H1 (cell line): ENCODE measurements around the gene TTR. TPM values are rescaled to one million over a fixed set of nuclear protein-coding genes. Genes with fewer than 3 reads are reported as not detected.

Source experiments
- CBX8 ChIP-seq: fragments of 300-800, 300-1000 bp; sonication (generic); IDR thresholded peaks from 2 replicates; pipeline ENCODE4 v1.7.1; 2016; ENCODE audit warnings: low read depth, low read length, borderline replicate concordance
- CREB1 ChIP-seq: IDR thresholded peaks from 2 replicates; pipeline ENCODE4 v1.6.1; 2012; ENCODE audit warnings: inconsistent platforms
- EP300 ChIP-seq, 2 experiments: IDR thresholded peaks; 1 replicate in 1 of 2; 2 replicates in 1 of 2; pipeline ENCODE4 v1.6.1; 2011 to 2012; ENCODE audit warnings: low read depth in 2 of 2, low read length in 2 of 2, mild to moderate bottlenecking in 2 of 2, borderline replicate concordance in 1 of 2, inconsistent platforms in 1 of 2, moderate library complexity in 1 of 2
- GABPA ChIP-seq: IDR thresholded peaks from 2 replicates; pipeline ENCODE4 v1.6.1; 2011; ENCODE audit warnings: mild to moderate bottlenecking, low read length, moderate library complexity, borderline replicate concordance; ENCODE audit not compliant: insufficient read depth
- HDAC2 ChIP-seq, 2 experiments: fragments of 300-600 bp in 1 of 2; sonication (generic) in 1 of 2; IDR thresholded peaks; 2 replicates each; pipeline ENCODE4 v1.6.1; 2011 to 2012; ENCODE audit warnings: low read depth in 2 of 2, low read length in 2 of 2, mild to moderate bottlenecking in 2 of 2, moderate library complexity in 2 of 2, borderline replicate concordance in 1 of 2, inconsistent platforms in 1 of 2
- KDM4A ChIP-seq: IDR thresholded peaks from one replicate; pipeline ENCODE4 v1.7.1; 2012; ENCODE audit warnings: low read depth, mild to moderate bottlenecking, moderate library complexity, low read length, inconsistent platforms; ENCODE audit not compliant: severe bottlenecking
- KDM5A ChIP-seq: fragments of 200-600 bp; IDR thresholded peaks from 2 replicates; pipeline ENCODE4 v1.7.1; 2012; ENCODE audit warnings: mild to moderate bottlenecking, low read length, inconsistent platforms, mixed read lengths
- PHF8 ChIP-seq: fragments of 200-600 bp; sonication (generic); conservative IDR thresholded peaks from 2 replicates; pipeline ENCODE4 v1.7.1; 2012; ENCODE audit warnings: low read depth, mild to moderate bottlenecking, inconsistent platforms, low read length, moderate library complexity
- POLR2A ChIP-seq, 2 experiments: IDR thresholded peaks; 1 replicate in 1 of 2; 2 replicates in 1 of 2; pipeline ENCODE4 v1.6.1; 2011; ENCODE audit warnings: low read depth in 2 of 2, low read length in 2 of 2, mild to moderate bottlenecking in 2 of 2; ENCODE audit errors: control extremely low read depth in 1 of 2
- POU5F1 ChIP-seq: IDR thresholded peaks from 2 replicates; pipeline ENCODE4 v1.6.1; 2011; ENCODE audit warnings: low read depth, mild to moderate bottlenecking, low read length, moderate library complexity
- RAD21 ChIP-seq, 2 experiments: IDR thresholded peaks in 1 of 2; conservative IDR thresholded peaks in 1 of 2; 2 replicates each; pipeline ENCODE4 v1.6.1; 2011; ENCODE audit warnings: low read depth in 2 of 2, low read length in 2 of 2, improper control_type of control experiment in 1 of 2, inconsistent platforms in 1 of 2, mild to moderate bottlenecking in 1 of 2, moderate library complexity in 1 of 2
- SP1 ChIP-seq: IDR thresholded peaks from 2 replicates; pipeline ENCODE4 v1.6.1; 2011; ENCODE audit warnings: low read depth, low read length
- SP4 ChIP-seq: IDR thresholded peaks from 2 replicates; pipeline ENCODE4 v1.6.1; 2012; ENCODE audit warnings: low read length, inconsistent platforms
- SUZ12 ChIP-seq: fragments of 200-600 bp; sonication (generic); IDR thresholded peaks from 2 replicates; pipeline ENCODE4 v1.6.1; 2012; ENCODE audit warnings: mild to moderate bottlenecking, inconsistent platforms, low read length, moderate library complexity, mixed read lengths
- TAF1 ChIP-seq: IDR thresholded peaks from 2 replicates; pipeline ENCODE4 v1.6.1; 2011; ENCODE audit warnings: mild to moderate bottlenecking, low read depth, low read length
- YY1 ChIP-seq: IDR thresholded peaks from 2 replicates; pipeline ENCODE4 v1.6.1; 2011; ENCODE audit warnings: low read depth, mild to moderate bottlenecking, low read length
- polyA plus RNA-seq, 7 experiments: library from polyadenylated mRNA; depleted of rRNA in 3 of 7; stranded (reverse) in 5 of 7; unstranded in 2 of 7; fragments of >200 nt in 5 of 7; fragments of 200-250 nt in 2 of 7; gene quantifications; 1 replicate in 5 of 7; 2 replicates in 1 of 7; 4 replicates in 1 of 7; pipeline versions ENCODE4 v1.2.1 to v1.2.3, GENCODE V29; 2011 to 2013; ENCODE audit warnings: missing spikeins in 2 of 7, mixed read lengths in 2 of 7
- total RNA-seq: library from RNA; stranded (reverse); fragmentation: NEBNext Ultra II Directional; extraction: Animal tissue kit (Norgen Biotek cat#: 25700); gene quantifications from 2 replicates; pipeline ENCODE4 v1.2.1, GENCODE V29; 2021
- TF ChIP-seq, protein P1 (sequence below), 3 experiments: IDR thresholded peaks; 1 replicate in 2 of 3; 2 replicates in 1 of 3; pipeline versions ENCODE4 v1.5.1 to v1.6.1; 2011; ENCODE audit warnings: low read length in 3 of 3, mild to moderate bottlenecking in 3 of 3, inconsistent platforms in 2 of 3, low read depth in 1 of 3, moderate library complexity in 1 of 3; ENCODE audit not compliant: insufficient read depth in 1 of 3; ENCODE audit errors: control extremely low read depth in 1 of 3
- TF ChIP-seq, protein P2 (sequence below): IDR thresholded peaks from 2 replicates; pipeline ENCODE4 v1.6.1; 2012; ENCODE audit warnings: inconsistent platforms
- TF ChIP-seq, protein P3 (sequence below): IDR thresholded peaks from 2 replicates; pipeline ENCODE4 v1.6.1; 2011; ENCODE audit warnings: low read length, improper control_type of control experiment

The TTR gene
- total and polyA plus RNA-seq, 2 of the 8 experiments (the other 6 are each of a cell fraction or from before 2014, with no cell fraction given): not detected

DNA sequence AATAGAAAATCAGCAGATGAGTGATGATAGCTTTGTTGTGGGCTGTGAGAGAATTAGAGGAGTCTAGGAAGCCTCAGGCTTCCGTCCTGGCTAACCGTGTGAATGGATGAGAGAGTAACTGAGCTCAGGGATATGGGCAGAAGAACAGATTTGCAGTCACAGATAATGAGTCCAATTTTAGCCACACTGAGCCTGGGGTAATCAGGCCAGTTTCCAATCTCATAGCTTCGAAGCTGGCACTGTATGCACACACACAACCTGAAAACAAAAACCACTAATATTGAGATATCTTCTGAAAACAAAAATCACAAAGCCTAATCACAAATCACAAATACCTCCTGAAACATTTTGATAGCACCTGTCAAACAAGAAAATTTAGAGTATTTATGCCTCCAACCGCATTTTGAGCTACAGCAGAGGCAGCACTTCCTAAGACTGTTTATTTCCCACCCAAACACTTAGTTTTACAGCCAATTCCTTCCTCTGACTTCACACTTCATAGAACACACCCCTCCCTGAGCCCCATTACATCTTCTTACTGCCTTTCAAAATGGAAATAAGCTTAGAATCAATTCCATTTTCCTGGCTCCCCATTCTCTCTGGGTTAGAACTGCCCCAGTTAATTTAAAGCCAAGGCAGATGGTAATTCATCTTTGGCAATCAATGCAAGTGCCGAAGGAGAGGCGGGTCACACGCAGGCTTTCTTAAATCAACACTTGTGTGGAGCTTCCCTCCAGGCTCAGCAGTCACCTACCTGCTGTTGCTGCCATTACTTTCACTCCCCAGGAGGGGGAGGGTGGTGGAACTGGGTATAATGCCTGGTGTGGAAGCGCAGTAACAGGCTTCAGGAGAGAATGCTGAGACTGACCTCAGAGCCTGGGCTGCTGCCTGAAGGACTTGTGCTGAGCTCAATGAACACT lies 18.9 kb downstream of the TTR start (continued):
- TF ChIP-seq, protein P1, sequence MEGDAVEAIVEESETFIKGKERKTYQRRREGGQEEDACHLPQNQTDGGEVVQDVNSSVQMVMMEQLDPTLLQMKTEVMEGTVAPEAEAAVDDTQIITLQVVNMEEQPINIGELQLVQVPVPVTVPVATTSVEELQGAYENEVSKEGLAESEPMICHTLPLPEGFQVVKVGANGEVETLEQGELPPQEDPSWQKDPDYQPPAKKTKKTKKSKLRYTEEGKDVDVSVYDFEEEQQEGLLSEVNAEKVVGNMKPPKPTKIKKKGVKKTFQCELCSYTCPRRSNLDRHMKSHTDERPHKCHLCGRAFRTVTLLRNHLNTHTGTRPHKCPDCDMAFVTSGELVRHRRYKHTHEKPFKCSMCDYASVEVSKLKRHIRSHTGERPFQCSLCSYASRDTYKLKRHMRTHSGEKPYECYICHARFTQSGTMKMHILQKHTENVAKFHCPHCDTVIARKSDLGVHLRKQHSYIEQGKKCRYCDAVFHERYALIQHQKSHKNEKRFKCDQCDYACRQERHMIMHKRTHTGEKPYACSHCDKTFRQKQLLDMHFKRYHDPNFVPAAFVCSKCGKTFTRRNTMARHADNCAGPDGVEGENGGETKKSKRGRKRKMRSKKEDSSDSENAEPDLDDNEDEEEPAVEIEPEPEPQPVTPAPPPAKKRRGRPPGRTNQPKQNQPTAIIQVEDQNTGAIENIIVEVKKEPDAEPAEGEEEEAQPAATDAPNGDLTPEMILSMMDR (IDR thresholded peaks at IDR 0.05; ENCODE audit: control extremely low read depth in 1 of 3, insufficient read depth in 1 of 3, low read depth in 1 of 3, low read length in 3 of 3): peak; percentile 51 to 62 (median 57)
- no peak for TF ChIP-seq KDM4A
- TF ChIP-seq RAD21 (IDR thresholded peaks at IDR 0.05 in 1 of 2, conservative IDR thresholded peaks at IDR 0.05 in 1 of 2; ENCODE audit: low read depth in 2 of 2, low read length in 2 of 2): peak; percentile 53 to 61
- TF ChIP-seq POLR2A (IDR thresholded peaks at IDR 0.05; ENCODE audit: control extremely low read depth in 1 of 2, low read depth in 2 of 2, low read length in 2 of 2): no peak
- no peak for TF ChIP-seq KDM5A
- TF ChIP-seq YY1: peak; percentile 81; the same call in 1 of the 2 replicates
- no peak for TF ChIP-seq POU5F1
- TF ChIP-seq, protein P2, sequence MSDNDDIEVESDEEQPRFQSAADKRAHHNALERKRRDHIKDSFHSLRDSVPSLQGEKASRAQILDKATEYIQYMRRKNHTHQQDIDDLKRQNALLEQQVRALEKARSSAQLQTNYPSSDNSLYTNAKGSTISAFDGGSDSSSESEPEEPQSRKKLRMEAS: no peak
- TF ChIP-seq CBX8: no peak
- 0 out of 2 replicates have a peak, but pooled peaks have one; percentile 16 for TF ChIP-seq TAF1
- no peak for TF ChIP-seq CREB1
- no peak for TF ChIP-seq PHF8
- TF ChIP-seq SP1: 0 out of 2 replicates have a peak, but pooled peaks have one; percentile 30
- no peak for TF ChIP-seq SP4
- no peak for TF ChIP-seq SUZ12
- TF ChIP-seq GABPA: no peak
- TF ChIP-seq EP300 (IDR thresholded peaks at IDR 0.05; ENCODE audit: borderline replicate concordance in 1 of 2, low read depth in 2 of 2, low read length in 2 of 2): no peak
- TF ChIP-seq HDAC2 (IDR thresholded peaks at IDR 0.05; ENCODE audit: borderline replicate concordance in 1 of 2, low read depth in 2 of 2, low read length in 2 of 2): 0 out of 4 replicates have a peak, but pooled peaks of 1 of the 2 experiments have one; percentile 46
- TF ChIP-seq, protein P3, sequence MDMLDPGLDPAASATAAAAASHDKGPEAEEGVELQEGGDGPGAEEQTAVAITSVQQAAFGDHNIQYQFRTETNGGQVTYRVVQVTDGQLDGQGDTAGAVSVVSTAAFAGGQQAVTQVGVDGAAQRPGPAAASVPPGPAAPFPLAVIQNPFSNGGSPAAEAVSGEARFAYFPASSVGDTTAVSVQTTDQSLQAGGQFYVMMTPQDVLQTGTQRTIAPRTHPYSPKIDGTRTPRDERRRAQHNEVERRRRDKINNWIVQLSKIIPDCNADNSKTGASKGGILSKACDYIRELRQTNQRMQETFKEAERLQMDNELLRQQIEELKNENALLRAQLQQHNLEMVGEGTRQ: no peak
